ENCODE measurements around the gene UBQLN3.

Gene UBQLN3

GRCh38 chr11:5509803-5510202 lies at the start of gene UBQLN3:
TSS of gene UBQLN3 (minus strand) at chr11:5509957. CDS start at chr11:5509558, 399 bp downstream.
- no peak for DNase-seq (ENCODE audit: low read depth in 2 of 2)

- DNase-seq (ENCODE audit: low read depth in 2 of 2): no peak
Observed at GRCh38 chr11:5557751-5558150, 48.0 kb upstream of the UBQLN3 start.

- DNase-seq (ENCODE audit: low read depth in 2 of 2): no peak
Observed at GRCh38 chr11:5556596-5557188, 46.9 kb upstream of the UBQLN3 start.

GRCh38 chr11:5553343-5553742 lies 43.6 kb upstream of the UBQLN3 start:
- no peak for DNase-seq (ENCODE audit: low read depth in 2 of 2)

- no peak for DNase-seq (ENCODE audit: low read depth in 2 of 2)
Observed at GRCh38 chr11:5550440-5551095, 40.8 kb upstream of the UBQLN3 start.

- DNase-seq (ENCODE audit: low read depth in 2 of 2): no peak
Observed at GRCh38 chr11:5548440-5548839, 38.7 kb upstream of the UBQLN3 start, which contains the start of gene OR52H1. TSS of gene OR52H1 (minus strand) at chr11:5548540. CDS start at chr11:5545505, 3,035 bp downstream.

- DNase-seq (ENCODE audit: low read depth in 2 of 2): no peak
Observed at GRCh38 chr11:5547982-5548381, 38.2 kb upstream of the UBQLN3 start.

GRCh38 chr11:5546457-5546856 lies 36.7 kb upstream of the UBQLN3 start:
- DNase-seq (ENCODE audit: low read depth in 2 of 2): no peak

GRCh38 chr11:5541427-5541826 lies 31.7 kb upstream of the UBQLN3 start:
- DNase-seq (ENCODE audit: low read depth in 2 of 2): no peak

- no peak for DNase-seq (ENCODE audit: low read depth in 2 of 2)
Observed at GRCh38 chr11:5536482-5536881, 26.7 kb upstream of the UBQLN3 start.

- no peak for DNase-seq (ENCODE audit: low read depth in 2 of 2)
Observed at GRCh38 chr11:5534046-5534445, 24.3 kb upstream of the UBQLN3 start.

- no peak for DNase-seq (ENCODE audit: low read depth in 2 of 2)
Observed at GRCh38 chr11:5531053-5531831, 21.5 kb upstream of the UBQLN3 start.

GRCh38 chr11:5528495-5528894 lies 18.7 kb upstream of the UBQLN3 start:
- no peak for DNase-seq (ENCODE audit: low read depth in 2 of 2)

- DNase-seq (ENCODE audit: low read depth in 2 of 2): no peak
Observed at GRCh38 chr11:5527716-5528115, 18.0 kb upstream of the UBQLN3 start.

GRCh38 chr11:5524756-5525155 lies 15.0 kb upstream of the UBQLN3 start:
- no peak for DNase-seq (ENCODE audit: low read depth in 2 of 2)

- no peak for DNase-seq (ENCODE audit: low read depth in 2 of 2)
Observed at GRCh38 chr11:5522308-5522707, 12.6 kb upstream of the UBQLN3 start.

- no peak for DNase-seq (ENCODE audit: low read depth in 2 of 2)
Observed at GRCh38 chr11:5521540-5521939, 11.8 kb upstream of the UBQLN3 start.

- no peak for DNase-seq (ENCODE audit: low read depth in 2 of 2)
Observed at GRCh38 chr11:5516599-5516998, 6.8 kb upstream of the UBQLN3 start, which contains the start of gene UBQLNL. TSS of gene UBQLNL (minus strand) at chr11:5516699. CDS start at chr11:5516441, 258 bp downstream.

- no peak for DNase-seq (ENCODE audit: low read depth in 2 of 2)
Observed at GRCh38 chr11:5514841-5515240, 5.1 kb upstream of the UBQLN3 start.

GRCh38 chr11:5508605-5509004 lies 1.2 kb downstream of the UBQLN3 start:
- no peak for DNase-seq (ENCODE audit: low read depth in 2 of 2)

- no peak for DNase-seq (ENCODE audit: low read depth in 2 of 2)
Observed at GRCh38 chr11:5507933-5508305, 1.8 kb downstream of the UBQLN3 start.

- DNase-seq (ENCODE audit: low read depth in 2 of 2): no peak
Observed at GRCh38 chr11:5507177-5507932, 2.4 kb downstream of the UBQLN3 start.
